Epithelial cell of prostate (primary cell): ENCODE results near the gene FETUB.
"Not testable (repeated sequence)": the region's sequence is repeated elsewhere in the genome, so short reads cannot be mapped to it uniquely, and the experiment has no call there.

Source experiments
- DNase-seq: peaks from one replicate; pipeline ENCODE4 v3.0.0-alpha.2; 2011; ENCODE audit warnings: low read depth, low spot score
- H3K27ac ChIP-seq: fragments of 450-650 bp; 2 replicates; pipeline ENCODE4 v1.5.1; 2017; ENCODE audit warnings: mild to moderate bottlenecking

The FETUB gene

DNA sequence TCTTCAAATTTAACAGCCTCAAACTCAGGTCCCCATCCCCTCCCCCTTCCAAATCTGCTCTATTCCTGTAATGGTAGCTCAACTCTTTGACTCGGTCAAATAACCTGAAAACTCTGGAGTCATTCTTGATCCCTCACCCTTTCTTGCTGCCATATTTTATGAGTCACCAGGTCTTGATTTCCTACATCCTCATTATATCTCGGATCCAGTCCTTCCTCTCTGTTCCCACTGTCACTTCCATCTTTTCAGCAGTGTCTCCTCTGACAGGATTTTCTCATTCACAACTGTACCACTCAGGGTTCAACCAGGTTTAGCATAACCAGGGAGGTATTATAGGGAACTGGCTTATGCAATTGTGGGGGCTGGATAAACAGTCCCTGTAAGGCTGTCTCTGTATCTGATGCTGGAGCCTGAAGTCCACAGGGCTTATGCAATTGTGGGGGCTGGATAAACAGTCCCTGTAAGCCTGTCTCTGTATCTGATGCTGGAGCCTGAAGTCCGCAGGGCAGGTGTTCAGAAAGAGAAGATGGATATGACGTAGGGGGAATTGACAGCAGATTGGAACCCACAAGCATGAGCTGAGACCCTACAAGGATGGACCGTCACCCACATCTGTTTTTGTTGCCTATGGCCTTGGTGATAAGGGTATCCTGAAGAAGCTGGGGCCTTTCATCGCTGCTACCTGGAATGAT is 9.1 kb upstream of the FETUB start:
- H3K27ac ChIP-seq: no peak overlapping the region
- DNase-seq: no peak

GRCh38 chr3:186633481-186633880 is 6.7 kb upstream of the FETUB start:
- no peak overlapping the region for H3K27ac ChIP-seq
- DNase-seq: no peak

GRCh38 chr3:186634207-186634606 is 6.0 kb upstream of the FETUB start:
- H3K27ac ChIP-seq, DNase-seq: not testable (repeated sequence)

DNA sequence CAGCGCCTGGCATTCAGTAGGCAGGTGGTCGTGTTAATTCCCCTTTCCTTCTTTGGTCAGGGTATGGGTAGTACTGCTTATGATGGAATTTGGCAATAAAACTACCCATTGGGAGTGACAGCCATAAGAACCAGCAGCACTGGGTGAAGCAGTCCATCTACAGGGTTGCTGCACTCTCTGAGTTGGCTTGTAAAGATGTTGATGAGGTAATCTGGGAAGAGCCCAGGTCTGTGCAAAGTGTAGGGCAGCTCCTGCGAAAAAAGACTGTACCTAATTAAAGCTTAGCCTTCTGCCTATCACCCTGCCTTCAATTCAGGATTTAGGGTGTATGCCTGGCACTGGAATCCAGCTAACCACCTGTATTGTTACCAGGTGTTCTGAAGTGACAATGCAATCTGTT is 4.7 kb upstream of the FETUB start:
- DNase-seq: no peak
- H3K27ac ChIP-seq: no peak overlapping the region

GRCh38 chr3:186636536-186636935 is 3.7 kb upstream of the FETUB start:
- no peak for DNase-seq
- H3K27ac ChIP-seq: no peak overlapping the region

DNA sequence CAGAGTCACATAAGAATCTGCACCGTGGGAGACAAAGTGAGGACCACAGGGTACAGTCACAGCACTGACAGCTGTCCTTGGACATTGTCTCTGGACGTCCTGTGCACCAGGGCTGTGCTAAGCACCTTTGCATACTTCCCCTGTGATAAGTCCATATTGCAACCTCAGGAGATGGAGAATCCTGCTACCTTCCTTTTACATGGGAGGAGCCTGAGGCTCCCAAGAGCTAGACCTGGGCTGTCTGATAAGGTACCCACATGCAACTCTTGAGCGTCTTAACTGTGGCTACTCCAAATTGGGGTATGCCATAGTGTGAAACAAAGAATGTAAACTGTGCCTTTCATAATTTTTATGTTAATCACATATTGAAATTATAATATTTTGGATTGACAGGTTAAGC is 2.5 kb upstream of the FETUB start:
- no peak for DNase-seq

GRCh38 chr3:186638259-186638658 is 1.9 kb upstream of the FETUB start:
- no peak overlapping the region for H3K27ac ChIP-seq
- DNase-seq: no peak

More for the DNA sequence above, 2.5 kb upstream of the FETUB start:
- H3K27ac ChIP-seq: no peak overlapping the region

DNA sequence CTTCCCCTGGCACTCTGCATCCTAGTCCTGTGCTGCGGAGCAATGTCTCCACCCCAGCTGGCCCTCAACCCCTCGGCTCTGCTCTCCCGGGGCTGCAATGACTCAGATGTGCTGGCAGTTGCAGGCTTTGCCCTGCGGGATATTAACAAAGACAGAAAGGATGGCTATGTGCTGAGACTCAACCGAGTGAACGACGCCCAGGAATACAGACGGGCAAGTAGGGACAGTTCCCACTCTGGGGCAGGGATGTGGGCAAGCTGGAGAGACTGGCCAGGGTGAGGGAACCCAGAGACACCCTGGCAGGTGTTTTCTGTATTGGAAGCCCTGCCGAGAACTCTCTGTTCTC is 247 bp downstream of the FETUB start:
- DNase-seq: peak; percentile 69
- H3K27ac ChIP-seq: peak overlapping the region; percentile 70

- DNase-seq: no peak
- H3K27ac ChIP-seq: peak overlapping the region; percentile 70
These were observed 730 bp downstream of the FETUB start for GRCh38 chr3:186640929-186641328.

DNA sequence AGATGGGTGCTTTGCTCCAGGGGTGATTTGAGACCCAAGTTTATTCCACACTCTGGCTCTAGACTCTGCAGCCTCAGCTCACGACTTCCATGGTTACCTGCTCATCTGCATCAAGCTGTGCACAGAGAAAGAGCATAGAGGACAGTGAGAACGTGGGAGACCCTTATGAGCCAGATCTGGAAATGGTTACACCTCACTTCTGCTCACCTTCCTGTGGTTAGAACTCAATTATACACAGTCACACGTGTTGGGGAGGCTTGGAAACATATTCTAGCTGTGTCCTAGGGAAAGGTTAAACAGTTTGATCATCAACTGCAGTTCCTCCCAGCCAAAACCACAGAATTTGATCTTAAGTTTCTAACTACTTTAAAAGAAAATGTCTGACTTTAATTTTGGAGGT is 1.8 kb downstream of the FETUB start:
- H3K27ac ChIP-seq: no peak overlapping the region
- DNase-seq: no peak

GRCh38 chr3:186643493-186643892 is 3.3 kb downstream of the FETUB start:
- no peak for DNase-seq
- no peak overlapping the region for H3K27ac ChIP-seq

GRCh38 chr3:186644683-186645082 is 4.5 kb downstream of the FETUB start:
- DNase-seq: peak; percentile 68
- H3K27ac ChIP-seq: peak overlapping the region; percentile 31

GRCh38 chr3:186646106-186646505 is 5.9 kb downstream of the FETUB start:
- H3K27ac ChIP-seq: no peak overlapping the region
- DNase-seq: no peak

DNA sequence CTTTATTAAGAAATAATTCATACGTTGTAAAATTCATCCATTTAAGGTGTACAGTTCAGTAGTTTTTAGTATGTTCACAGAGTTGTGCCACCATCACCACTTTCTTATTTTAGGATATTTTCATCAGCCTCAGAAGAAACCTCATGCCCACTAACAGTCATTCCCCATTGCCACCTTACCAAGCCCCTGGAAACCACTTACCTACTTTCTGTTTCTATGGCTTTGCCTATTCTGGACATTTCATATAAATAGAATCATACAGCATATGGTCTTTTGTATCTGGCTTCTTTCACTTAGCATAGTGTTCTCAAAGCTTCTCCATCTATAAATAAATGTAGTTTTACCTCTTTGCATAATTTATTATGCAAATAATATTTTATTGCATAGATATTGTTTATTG is 6.6 kb downstream of the FETUB start:
- DNase-seq: no peak
- H3K27ac ChIP-seq: no peak overlapping the region

DNA sequence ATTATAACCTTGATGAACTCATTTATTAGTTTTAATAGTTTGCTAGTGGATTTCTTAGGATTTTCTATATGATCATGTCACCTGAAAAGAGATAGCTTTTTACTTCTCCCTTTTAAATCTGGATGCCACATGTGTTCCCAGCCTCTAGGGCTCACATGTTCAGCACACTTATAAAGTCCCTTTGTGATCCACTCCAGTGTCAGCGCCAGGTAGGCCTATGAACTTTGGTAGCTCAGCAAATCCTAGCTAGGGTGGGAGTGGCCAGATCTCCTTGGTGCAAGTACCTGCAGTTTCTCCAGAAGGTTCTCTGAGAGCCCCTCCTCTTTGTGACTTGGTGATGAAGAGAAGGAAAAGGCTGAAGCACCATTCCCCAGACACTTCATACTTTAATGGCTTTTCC is 8.7 kb downstream of the FETUB start:
- no peak for DNase-seq
- H3K27ac ChIP-seq: no peak overlapping the region

GRCh38 chr3:186651678-186652215 is 11.5 kb downstream of the FETUB start:
- H3K27ac ChIP-seq: no peak overlapping the region
- no peak for DNase-seq

- H3K27ac ChIP-seq: no peak overlapping the region
- DNase-seq: no peak
These were observed 13.0 kb downstream of the FETUB start for GRCh38 chr3:186653080-186653707.

DNA sequence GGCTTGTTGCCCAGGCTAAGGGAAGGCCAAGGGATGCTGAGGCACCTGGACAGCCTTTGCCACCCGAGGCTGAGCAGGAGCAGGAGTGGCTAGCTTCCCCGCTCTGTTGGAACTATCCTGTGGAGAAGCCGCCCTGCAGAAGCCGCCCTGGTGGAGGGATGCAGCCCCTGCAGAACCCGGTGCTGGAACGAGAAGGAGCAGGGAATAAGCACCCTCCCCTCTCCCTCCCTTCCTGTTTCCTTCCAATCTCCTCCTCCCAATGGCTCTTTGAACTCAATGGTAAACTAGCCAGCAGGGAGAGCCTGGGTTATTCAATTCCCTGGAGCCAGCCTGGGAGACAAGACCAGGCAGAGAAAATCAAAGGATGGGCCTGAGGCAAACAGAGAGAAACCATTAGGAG is 13.8 kb downstream of the FETUB start:
- no peak for DNase-seq
- H3K27ac ChIP-seq: no peak overlapping the region

- no peak overlapping the region for H3K27ac ChIP-seq
These were observed 23.3 kb downstream of the FETUB start for GRCh38 chr3:186663361-186664118.

GRCh38 chr3:186664119-186664495 is 23.9 kb downstream of the FETUB start:
- no peak overlapping the region for H3K27ac ChIP-seq
- DNase-seq: no peak

More at GRCh38 chr3:186663361-186664118, 23.3 kb downstream of the FETUB start:
- no peak for DNase-seq

DNA sequence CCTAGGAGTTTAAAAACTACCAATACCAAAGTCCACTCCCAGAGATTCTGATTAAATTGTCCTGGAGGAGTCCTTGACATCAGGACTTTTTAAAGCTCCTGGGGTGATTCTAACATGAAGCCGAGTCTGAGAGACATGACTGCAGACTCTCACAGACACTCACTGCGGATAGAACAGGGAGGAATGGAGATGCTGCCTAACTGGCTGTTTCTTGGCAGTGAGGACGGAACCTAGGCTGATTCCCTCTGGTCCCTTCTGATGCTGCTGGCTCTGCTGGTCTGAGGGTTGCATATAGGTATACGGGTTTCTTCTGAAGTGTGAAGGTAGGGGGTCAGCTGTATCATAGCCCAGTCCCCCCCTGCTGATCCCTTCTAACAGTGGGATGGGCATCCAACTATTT is 24.3 kb downstream of the FETUB start:
- H3K27ac ChIP-seq: no peak overlapping the region

More for the DNA sequence above, 24.3 kb downstream of the FETUB start:
- no peak for DNase-seq
